ENCODE results near the gene SRP68.

Gene SRP68

DNA sequence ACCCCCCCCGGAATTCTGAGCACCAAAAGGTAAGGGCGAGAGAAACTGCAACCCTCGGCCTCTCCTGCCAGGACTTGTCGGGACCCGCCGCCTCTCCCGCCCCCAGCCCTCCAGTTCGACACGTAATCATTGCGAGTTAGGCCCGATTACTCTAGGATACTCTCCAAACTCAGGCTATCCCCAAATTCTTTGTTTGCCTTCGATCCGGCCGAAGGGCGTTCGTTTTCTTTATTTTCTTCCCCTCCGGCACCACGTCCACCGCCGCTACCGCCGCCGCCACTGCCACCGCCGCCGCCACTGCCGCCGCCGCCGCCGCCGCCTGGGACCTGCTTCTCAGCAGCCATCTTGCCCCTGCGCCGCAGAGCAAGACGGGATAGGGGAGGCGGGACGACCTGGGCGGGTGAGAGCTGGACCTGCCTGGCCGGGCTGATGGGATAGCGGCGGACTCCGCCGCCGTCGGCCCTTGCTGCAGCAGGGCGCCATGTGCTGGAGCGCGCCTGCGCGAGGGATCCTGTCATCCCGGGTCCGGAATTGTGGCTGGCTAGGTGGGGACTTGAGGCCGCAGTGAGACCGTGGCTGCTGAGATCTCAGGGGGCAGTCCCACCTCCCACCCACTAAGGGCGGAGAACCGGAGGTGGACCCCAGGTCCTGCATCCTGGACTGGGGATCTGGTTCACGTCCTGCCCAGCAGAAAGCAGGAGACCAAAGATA lies at the start of gene SRP68:
SRP68 (minus strand) TSS at position 370 of the 711 bp plus-strand sequence; CDS start at position 344, 26 bp downstream.
- TF ChIP-seq TCF12 (IDR thresholded peaks at IDR 0.05; ENCODE audit: low read depth) (peak; percentile 81; the same call in 1 of the 2 replicates), REST (IDR thresholded peaks at IDR 0.05; ENCODE audit: low read depth) (peak; percentile 14; the same call in 1 of the 2 replicates), YY1 (IDR thresholded peaks at IDR 0.05; ENCODE audit: low read depth) (peak; percentile 100), USF1 (IDR thresholded peaks at IDR 0.05) (peak; percentile 1; the same call in 1 of the 2 replicates), TAF1 (IDR thresholded peaks at IDR 0.05; ENCODE audit: low read depth) (peak; percentile 98), EGR1 (IDR thresholded peaks at IDR 0.05) (peak; percentile 64; the same call in 1 of the 2 replicates), TEAD4 (IDR thresholded peaks at IDR 0.05) (no peak), ZBTB7A (IDR thresholded peaks at IDR 0.05; ENCODE audit: low read depth) (peak; percentile 77; the same call in 1 of the 2 replicates), MAX (IDR thresholded peaks at IDR 0.05) (peak; percentile 98), RAD21 (IDR thresholded peaks at IDR 0.05; ENCODE audit: low read depth) (no peak), EP300 (IDR thresholded peaks at IDR 0.05; ENCODE audit: borderline replicate concordance) (peak; percentile 72; the same call in 1 of the 2 replicates), CREB1 (IDR thresholded peaks at IDR 0.05; ENCODE audit: low read depth) (no peak), CEBPB (IDR thresholded peaks at IDR 0.05) (no peak)

- TF ChIP-seq FOXM1 (IDR thresholded peaks at IDR 0.05; ENCODE audit: borderline replicate concordance, low read depth) (no peak), TCF12 (IDR thresholded peaks at IDR 0.05; ENCODE audit: low read depth) (no peak), MAX (IDR thresholded peaks at IDR 0.05) (no peak), ZBTB7A (IDR thresholded peaks at IDR 0.05; ENCODE audit: low read depth) (no peak), NFIC (IDR thresholded peaks at IDR 0.05) (no peak), YY1 (IDR thresholded peaks at IDR 0.05; ENCODE audit: low read depth) (no peak), EP300 (IDR thresholded peaks at IDR 0.05; ENCODE audit: borderline replicate concordance) (no peak)
These were observed 49.7 kb upstream of the SRP68 start for GRCh38 chr17:76121932-76122430.

DNA sequence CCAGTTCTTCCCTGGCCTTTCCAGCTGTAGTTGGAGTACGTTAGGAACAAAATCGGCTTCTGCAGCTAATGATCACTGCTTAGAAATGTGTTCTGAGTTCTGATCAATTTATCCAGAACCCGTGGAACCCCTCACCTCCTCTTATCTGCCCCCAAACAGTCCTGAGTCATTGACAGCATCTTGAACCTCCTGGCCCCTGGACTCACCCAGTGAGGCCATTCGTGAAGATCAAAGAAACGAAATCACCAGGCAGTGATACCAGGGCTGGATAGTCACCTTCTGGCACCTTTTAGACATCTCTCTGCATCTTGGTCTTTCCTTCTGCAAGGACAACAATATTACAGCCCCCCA lies 48.3 kb upstream of the SRP68 start:
- no peak for TF ChIP-seq EP300 (IDR thresholded peaks at IDR 0.05; ENCODE audit: borderline replicate concordance)
- TF ChIP-seq EGR1 (IDR thresholded peaks at IDR 0.05) = no peak
- no peak for TF ChIP-seq CREB1 (IDR thresholded peaks at IDR 0.05; ENCODE audit: low read depth)
- TF ChIP-seq FOXM1 (IDR thresholded peaks at IDR 0.05; ENCODE audit: borderline replicate concordance, low read depth) = no peak

GRCh38 chr17:76119409-76120371 lies 47.4 kb upstream of the SRP68 start:
- TF ChIP-seq EP300 (IDR thresholded peaks at IDR 0.05; ENCODE audit: borderline replicate concordance) (no peak), REST (IDR thresholded peaks at IDR 0.05; ENCODE audit: low read depth) (no peak), USF1 (IDR thresholded peaks at IDR 0.05) (no peak), ZBTB7A (IDR thresholded peaks at IDR 0.05; ENCODE audit: low read depth) (no peak), CREB1 (IDR thresholded peaks at IDR 0.05; ENCODE audit: low read depth) (no peak), RAD21 (IDR thresholded peaks at IDR 0.05; ENCODE audit: low read depth) (no peak), YY1 (IDR thresholded peaks at IDR 0.05; ENCODE audit: low read depth) (no peak), TAF1 (IDR thresholded peaks at IDR 0.05; ENCODE audit: low read depth) (no peak), CEBPB (IDR thresholded peaks at IDR 0.05) (no peak)

- TF ChIP-seq YY1 (IDR thresholded peaks at IDR 0.05; ENCODE audit: low read depth) (no peak), RAD21 (IDR thresholded peaks at IDR 0.05; ENCODE audit: low read depth) (no peak), CREB1 (IDR thresholded peaks at IDR 0.05; ENCODE audit: low read depth) (no peak), CEBPB (IDR thresholded peaks at IDR 0.05) (no peak), USF1 (IDR thresholded peaks at IDR 0.05) (no peak), NFIC (IDR thresholded peaks at IDR 0.05) (no peak), FOXM1 (IDR thresholded peaks at IDR 0.05; ENCODE audit: borderline replicate concordance, low read depth) (no peak), TCF12 (IDR thresholded peaks at IDR 0.05; ENCODE audit: low read depth) (no peak), TEAD4 (IDR thresholded peaks at IDR 0.05) (no peak), MAX (IDR thresholded peaks at IDR 0.05) (no peak), EGR1 (IDR thresholded peaks at IDR 0.05) (no peak), TAF1 (IDR thresholded peaks at IDR 0.05; ENCODE audit: low read depth) (no peak)
These were observed 42.9 kb upstream of the SRP68 start for GRCh38 chr17:76115138-76115754.

All from Ishikawa (cell line).